Effector CD4-positive, alpha-beta T cell (primary cell): Measurements from ENCODE around the gene SHBG. TPM values are rescaled to one million over a fixed set of nuclear protein-coding genes. Genes with fewer than 3 reads are reported as not detected.
"Not testable (repeated sequence)": the region's sequence is repeated elsewhere in the genome, so short reads cannot be mapped to it uniquely, and the experiment has no call there.

ENCODE experiments used
- DNase-seq: peaks from one replicate; pipeline ENCODE4 v3.0.0-alpha.2; 2020
- total RNA-seq: gene quantifications from one replicate; lab custom pipeline; 2026; lab: John Stamatoyannopoulos, UW

The SHBG gene
- total RNA-seq, result not detected

DNA sequence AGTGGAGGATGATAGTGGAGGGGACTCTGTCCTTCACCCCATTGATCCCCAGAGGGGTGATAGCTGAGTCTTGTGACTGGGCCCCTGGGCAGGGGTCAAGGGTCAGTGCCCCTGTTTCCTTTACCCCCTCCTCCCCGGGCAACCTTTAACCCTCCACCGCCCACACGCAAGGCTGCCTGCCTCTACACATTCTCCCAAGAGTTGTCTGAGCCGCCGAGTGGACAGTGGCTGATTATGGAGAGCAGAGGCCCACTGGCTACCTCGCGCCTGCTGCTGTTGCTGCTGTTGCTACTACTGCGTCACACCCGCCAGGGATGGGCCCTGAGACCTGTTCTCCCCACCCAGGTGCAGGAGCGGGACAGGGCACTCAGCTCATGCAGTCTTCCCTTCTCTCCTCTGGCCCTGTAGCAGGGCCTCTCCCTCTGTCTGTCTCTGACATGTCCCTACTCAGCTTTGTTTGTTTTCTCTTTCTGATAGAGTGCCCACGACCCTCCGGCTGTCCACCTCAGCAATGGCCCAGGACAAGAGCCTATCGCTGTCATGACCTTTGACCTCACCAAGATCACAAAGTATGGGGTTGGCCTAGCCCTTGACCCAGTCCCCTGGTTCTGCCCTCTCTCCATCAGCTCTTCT lies at the start of gene SHBG:
SHBG (plus strand) TSS at position 197 of the 633 bp plus-strand sequence; CDS start at position 235, 38 bp downstream.
- no peak for DNase-seq

- DNase-seq, result no peak
Observed at GRCh38 chr17:7580604-7581575, 49.0 kb upstream of the SHBG start.

GRCh38 chr17:7582396-7583252 lies 47.3 kb upstream of the SHBG start:
- DNase-seq, result no peak

DNA sequence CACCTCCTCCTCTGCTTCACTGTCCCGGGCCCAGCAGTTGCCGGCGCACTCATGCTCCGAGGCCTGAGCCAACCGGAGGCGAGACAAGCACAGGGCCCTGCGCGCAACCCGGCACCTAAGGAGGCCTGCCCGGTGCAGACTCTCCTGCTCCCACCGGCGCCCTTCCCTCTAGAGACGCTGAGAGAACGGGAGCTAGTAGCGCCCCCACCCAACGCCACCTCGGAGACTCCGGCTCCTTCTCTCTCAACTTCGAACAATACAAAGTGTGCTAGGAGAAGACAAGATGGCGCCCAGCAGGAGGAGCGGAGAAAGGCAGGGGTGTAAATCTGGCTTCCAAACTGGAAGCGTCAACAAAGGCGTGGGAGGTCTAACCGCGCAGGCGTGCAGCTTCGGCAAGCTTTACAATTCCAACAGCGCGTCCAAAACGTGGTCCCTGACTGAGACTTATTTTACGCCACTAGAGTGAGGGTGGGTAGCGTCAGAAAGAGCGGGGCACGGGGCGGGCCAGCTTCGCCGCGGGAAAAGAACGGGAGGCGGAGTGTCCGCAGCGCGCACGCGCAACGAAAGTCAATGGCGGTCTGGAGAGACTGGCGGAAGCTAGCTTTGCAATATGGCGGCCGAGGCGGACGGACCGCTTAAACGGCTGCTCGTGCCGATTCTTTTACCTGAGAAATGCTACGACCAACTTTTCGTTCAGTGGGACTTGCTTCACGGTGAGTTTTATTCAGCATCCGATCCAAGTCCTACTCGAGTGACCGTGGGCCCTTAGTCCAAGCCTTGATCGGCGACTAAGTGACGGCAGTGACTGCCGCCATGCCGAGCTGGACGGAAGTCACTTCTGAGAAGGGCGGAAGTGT lies 46.5 kb upstream of the SHBG start, which contains the start of gene MPDU1:
MPDU1 (plus strand) TSS at position 600 of the 857 bp plus-strand sequence; CDS start at position 611, 11 bp downstream.
- peak; percentile 89 for DNase-seq

GRCh38 chr17:7586673-7587419 lies 43.1 kb upstream of the SHBG start:
- no peak for DNase-seq

GRCh38 chr17:7587420-7588151 lies 42.3 kb upstream of the SHBG start:
- no peak for DNase-seq

DNA sequence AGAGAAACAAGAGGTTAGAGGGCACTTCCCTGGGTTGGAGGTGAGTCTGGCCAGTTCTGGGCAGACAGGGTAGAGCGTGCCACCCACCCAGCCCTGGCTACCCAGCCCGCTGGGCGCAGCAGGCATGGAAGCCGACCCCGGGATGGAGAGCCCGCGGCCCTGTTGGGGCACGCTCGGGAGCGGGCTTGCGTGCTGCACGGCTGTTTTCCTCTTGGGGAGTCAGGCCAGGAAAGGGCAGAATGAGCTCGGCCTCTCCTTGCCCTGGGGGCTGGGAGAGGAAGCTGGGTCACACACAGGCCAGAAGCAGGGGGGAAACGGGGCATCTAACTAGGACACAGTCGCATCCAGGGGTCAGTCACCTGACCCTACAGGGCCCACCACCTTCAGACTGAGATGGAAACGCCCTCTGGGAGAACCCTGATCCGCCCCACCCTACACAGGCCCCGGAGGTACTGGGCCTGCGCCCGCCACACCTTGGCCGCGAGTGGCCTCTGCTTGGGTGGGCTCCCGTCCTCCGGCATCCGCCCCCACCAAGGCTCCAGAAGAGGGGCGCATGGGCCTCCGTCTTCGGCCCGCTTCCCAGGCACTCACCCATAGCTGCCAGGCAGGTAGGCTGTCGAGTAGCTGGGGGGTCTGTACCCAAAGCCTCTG lies 41.3 kb upstream of the SHBG start:
- DNase-seq, result no peak

DNA sequence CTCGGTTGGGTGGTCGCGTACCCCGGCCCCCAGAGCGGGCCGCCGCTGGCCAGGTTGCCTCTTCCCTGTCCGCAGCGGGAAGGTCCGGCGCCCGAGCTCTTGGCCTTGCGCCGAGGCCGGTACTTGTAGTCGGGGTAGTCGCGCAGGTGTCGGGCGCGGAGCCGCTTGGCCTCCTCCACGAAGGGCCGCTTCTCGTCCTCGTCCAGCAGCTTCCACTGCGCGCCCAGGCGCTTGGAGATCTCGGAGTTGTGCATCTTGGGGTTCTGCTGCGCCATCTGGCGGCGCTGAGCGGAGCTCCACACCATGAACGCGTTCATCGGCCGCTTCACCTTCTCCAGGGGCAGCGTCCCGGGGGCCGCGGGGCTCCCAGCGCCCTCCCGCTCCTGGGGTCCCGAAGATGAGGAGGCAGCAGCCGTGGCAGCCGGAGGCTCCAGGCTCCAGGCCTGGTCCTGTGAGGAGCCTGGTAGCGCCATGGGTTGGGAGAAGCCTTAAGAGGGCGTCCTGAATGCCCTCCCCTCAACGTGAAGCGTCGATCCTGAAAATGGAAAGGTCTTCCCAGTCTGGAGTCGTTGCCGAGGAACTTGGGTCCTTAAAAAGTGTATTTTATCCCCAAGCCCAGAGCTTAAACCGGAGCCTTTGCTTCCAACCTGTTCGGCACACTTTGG lies 40.6 kb upstream of the SHBG start:
- DNase-seq, result peak; percentile 48

DNA sequence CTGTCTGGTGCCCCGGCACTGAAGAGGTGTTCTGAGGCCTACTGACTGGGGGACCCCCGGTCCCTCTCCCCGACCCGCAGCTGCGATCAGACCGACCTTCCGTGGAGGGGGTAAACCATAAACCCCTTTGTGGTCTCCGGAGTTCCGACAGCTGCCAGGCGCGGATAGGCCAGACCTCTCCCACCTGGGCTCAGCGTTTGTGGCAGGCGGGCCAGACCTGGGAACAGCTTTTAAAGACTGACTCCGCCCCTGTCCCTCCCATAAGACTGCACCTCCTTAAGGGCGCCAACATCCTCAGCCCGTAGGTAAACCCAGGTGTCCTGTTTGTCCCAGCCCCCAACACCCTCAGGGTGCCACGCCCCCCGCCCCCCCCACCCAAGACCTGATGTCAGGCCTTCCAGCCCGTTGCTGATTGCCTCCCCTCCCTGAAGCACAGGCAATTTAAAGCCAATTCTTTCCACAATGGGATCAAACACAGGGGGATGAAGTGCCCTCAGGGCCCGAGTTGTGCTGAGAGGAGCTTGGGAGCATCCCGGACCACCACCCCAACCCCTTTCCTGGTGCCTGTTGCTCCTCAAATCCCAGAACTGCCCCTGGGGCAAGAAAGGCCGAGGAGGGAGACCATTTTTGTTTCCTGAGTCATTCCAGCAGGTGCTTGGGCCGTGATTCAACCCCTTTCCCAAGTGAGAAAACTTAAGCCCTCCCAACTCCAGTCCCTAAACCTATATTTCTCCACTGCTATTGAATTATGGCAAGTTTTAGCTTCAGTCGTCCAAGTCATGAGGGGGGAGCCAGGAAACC lies 39.8 kb upstream of the SHBG start, which contains the start of gene SOX15:
SOX15 (minus strand) TSS at position 204 of the 801 bp plus-strand sequence. CDS start 418 bp downstream, outside the sequence.
- DNase-seq, result no peak

DNA sequence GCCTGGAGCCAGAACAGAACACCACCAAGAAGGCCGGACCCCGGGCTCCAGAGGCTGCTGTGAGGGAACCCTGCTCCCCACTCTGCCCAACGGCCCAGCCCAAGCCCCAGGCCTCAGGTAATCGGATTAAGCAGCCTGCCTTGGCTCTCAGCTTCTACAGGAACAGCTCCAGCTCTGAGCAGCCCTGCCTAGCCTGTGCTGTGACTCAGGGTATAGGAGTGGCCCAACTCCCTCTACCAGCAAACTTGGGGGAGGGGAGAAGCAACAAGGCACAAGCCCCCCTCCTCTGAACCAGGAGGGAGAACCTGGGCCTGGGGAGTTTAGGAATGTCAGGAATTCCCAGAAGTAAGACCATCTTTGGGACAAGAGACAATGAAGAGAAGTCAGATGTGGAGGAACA lies 39.2 kb upstream of the SHBG start:
- DNase-seq, result no peak

DNA sequence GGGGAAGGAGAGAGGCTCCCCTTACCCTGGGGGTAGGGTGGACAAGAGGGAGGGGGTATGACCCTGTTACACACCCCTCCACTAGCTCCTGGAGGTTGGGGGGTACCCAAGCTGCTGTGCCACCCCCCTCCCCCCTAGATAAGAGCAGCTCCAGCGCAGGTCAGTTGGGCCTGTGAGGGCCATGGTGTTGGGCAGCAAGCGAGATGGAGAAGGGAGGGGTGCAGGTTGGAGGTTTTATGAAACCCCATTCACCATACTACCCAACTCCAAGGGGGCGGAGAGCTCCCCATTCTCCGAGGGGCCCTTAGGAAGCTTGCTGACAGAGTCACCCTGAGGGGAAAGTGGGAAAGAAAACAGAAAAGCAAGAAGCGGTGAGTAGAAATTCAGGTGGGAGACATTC lies 38.3 kb upstream of the SHBG start:
- DNase-seq, result no peak

- no peak for DNase-seq
Observed at GRCh38 chr17:7592422-7593021, 37.4 kb upstream of the SHBG start.

DNA sequence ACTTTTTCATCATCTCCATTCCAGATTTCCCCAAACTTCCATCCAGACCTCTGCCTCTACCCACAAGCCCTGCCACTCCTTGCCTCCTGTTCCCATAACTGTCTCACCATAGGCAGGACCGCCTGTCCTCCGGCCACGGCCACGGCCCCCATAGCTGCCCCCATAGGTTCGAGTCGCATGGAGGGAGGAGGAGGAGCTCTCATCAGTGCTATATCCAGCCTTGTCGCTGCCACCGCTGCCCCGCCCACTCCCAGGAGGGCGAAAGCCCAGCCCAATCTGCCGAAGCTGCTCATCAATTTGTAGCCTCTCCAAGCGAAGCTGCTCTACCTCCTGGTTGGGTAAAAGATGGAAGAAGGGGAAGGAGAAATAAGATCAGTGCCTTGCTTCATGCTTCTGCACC lies 36.6 kb upstream of the SHBG start:
- DNase-seq, result no peak

GRCh38 chr17:7597561-7597960 lies 32.4 kb upstream of the SHBG start:
- not testable (repeated sequence) for DNase-seq

- no peak for DNase-seq
Observed at GRCh38 chr17:7606280-7606679, 23.7 kb upstream of the SHBG start.

DNA sequence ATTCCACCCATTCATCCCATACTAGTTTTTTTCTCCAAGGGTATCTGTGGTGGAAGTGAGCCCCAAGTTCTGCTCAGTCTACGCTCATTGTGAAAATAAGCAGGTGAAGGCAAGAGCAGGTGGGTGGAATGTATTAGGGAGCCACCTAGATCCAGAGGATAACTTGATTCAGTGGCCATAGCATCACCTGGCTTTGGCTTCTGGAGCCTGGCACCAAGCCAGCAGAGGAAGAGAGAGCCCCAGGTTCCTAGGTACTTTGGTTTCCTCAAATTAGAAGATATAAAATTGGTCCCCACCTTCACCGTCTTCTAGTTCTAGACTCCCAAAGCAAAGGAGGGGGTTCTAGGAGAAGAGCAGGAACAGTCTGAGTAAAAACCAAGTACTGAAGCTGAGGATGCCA lies 19.3 kb upstream of the SHBG start:
- DNase-seq, result no peak

GRCh38 chr17:7611635-7612293 lies 18.2 kb upstream of the SHBG start:
- DNase-seq, result no peak
